T47D (cell line): ENCODE data around the gene TMEM108.

Experiments used
- DNase-seq, 2 experiments: peaks; one replicate each; pipeline versions ENCODE4 v3.0.0 to v3.0.0-alpha.2; 2011 to 2012; ENCODE audit warnings: low read depth in 1 of 2, low spot score in 1 of 2
- JUND ChIP-seq: IDR thresholded peaks from 2 replicates; pipeline ENCODE4 v1.6.1; 2012; ENCODE audit warnings: low read depth
- in situ Hi-C: cut with HindIII; loops from 2 replicates; pipeline ENCODE4 v1.10.0; 2016; ENCODE audit warnings: low sequenced_read_pairs, low pct_unique_long_range_greater_than_20kb

Gene TMEM108

GRCh38 chr3:133443649-133444422 lies 405.6 kb downstream of the TMEM108 start:
- DNase-seq = peak in 1 of 2 experiments; percentile 89
- peak; percentile 66; the same call in 1 of the 2 replicates for TF ChIP-seq JUND
- in situ Hi-C loops = no loop called here

DNA sequence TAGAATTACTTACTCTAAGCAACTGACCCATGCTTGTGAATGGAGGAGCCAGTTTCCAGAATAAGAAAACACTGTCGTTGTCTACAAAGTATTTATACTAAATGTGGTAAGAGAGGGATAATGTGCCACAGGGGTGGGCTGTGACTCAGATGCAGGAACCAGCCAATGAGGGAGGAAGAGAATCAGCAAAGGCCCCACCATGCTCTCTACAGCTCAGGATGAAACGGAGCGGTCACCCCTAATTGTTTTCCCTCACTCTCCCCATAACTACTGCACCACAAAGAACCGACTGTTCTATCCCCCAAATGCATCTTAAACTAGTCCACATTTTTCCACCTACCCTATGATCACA lies 406.2 kb downstream of the TMEM108 start:
- in situ Hi-C loops = no loop called here
- DNase-seq = no peak
- no peak for TF ChIP-seq JUND

DNA sequence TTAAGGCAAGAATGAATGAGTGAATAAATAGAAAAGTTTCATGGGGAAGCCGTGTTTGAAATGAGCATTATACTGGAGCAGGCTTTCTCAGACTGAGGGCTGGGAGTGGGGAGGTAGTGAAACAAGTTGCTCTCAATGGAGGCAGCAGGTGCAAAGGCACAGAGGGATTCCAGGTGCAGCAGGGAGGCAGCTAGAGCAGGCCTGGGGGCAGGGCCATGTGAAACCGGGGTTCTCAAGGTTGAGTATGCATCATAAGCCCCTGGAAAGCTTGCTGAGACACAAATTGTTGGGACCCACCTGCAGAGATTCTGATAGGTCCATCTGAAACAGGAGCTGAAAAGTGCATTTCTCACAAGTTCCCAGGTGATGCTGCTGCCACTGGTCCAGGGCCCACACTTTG lies 406.9 kb downstream of the TMEM108 start:
- in situ Hi-C loops = no loop called here
- no peak for DNase-seq
- TF ChIP-seq JUND = no peak
